ENCODE results near the gene SRGAP3.

SRGAP3 gene

DNA sequence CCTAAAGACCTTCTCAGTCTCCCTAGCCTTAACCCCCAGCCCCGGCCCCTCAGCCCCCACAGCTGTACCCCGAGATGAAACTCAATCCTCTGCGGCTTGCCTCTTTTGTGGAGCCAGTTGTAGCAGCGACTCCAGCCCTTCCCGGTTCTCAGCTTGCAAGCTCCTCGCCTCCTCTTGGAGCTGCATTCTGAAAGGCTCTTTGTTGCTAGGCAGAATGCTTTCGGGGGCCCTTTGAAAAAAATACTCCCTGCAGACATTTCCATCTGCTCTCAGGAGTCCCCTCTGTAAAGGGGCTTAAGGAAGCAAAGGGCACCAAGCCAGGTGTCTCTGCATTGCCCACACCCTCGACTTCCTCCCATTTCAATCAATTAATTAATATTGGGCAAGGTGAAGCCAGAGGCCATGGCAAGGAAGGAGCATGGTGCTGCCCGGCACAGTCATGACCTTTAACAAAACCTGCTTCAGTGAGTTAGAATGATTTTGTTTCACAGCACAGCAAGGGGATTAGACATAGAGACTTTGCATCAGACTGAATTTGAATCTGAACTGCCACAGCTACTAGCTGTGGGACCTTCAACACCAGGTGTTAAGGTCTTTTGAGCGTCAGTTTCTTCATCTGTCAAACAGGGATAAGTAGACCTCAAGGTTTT is 65.5 kb downstream of the SRGAP3 start:
- no peaks in the 10 kb centered on the region for H3K9me3 ChIP-seq (ENCODE audit: severe bottlenecking)
- H3K4me3 ChIP-seq (ENCODE audit: severe bottlenecking), result no peak overlapping the region
- ATAC-seq (ENCODE audit: low read depth) (no peak), DNase-seq (ENCODE audit: low spot score) (no peak)
- H3K27me3 ChIP-seq (ENCODE audit: insufficient read depth, poor library complexity, severe bottlenecking), result no peaks in the 10 kb centered on the region
- no peak overlapping the region for H3K27ac ChIP-seq (ENCODE audit: poor library complexity, severe bottlenecking)
- no peaks in the 10 kb centered on the region for H3K4me1 ChIP-seq (ENCODE audit: insufficient read depth, poor library complexity, severe bottlenecking)
- TF ChIP-seq, protein P1, sequence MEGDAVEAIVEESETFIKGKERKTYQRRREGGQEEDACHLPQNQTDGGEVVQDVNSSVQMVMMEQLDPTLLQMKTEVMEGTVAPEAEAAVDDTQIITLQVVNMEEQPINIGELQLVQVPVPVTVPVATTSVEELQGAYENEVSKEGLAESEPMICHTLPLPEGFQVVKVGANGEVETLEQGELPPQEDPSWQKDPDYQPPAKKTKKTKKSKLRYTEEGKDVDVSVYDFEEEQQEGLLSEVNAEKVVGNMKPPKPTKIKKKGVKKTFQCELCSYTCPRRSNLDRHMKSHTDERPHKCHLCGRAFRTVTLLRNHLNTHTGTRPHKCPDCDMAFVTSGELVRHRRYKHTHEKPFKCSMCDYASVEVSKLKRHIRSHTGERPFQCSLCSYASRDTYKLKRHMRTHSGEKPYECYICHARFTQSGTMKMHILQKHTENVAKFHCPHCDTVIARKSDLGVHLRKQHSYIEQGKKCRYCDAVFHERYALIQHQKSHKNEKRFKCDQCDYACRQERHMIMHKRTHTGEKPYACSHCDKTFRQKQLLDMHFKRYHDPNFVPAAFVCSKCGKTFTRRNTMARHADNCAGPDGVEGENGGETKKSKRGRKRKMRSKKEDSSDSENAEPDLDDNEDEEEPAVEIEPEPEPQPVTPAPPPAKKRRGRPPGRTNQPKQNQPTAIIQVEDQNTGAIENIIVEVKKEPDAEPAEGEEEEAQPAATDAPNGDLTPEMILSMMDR (IDR thresholded peaks at IDR 0.05; ENCODE audit: poor library complexity, severe bottlenecking), result no peak
- H3K36me3 ChIP-seq (ENCODE audit: low read depth), result no peaks in the 10 kb centered on the region

DNA sequence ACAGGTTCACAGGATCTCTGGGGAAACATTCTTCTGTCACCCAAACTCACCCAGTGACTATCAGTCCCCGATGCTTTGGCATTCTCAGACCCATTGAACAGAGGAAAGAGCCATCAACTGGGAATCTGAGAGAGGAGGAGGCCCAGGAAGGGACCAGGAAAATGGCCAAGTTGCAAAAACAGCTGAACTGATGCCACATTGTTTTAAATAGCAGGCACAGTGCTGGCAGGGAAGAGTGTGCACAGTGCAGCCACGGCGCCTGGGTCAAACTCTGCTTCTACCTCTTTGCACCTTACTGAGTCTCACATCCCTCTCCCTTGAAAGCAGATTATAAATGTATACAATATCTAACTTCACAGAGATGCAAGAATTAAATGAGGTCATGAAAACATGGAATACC is 66.4 kb downstream of the SRGAP3 start:
- TF ChIP-seq, protein P1 (IDR thresholded peaks at IDR 0.05; ENCODE audit: poor library complexity, severe bottlenecking), result no peak
- Histone ChIP-seq H3K9me3 (ENCODE audit: severe bottlenecking) (no peaks in the 10 kb centered on the region), H3K27ac (ENCODE audit: poor library complexity, severe bottlenecking) (no peak overlapping the region), H3K4me1 (ENCODE audit: insufficient read depth, poor library complexity, severe bottlenecking) (no peaks in the 10 kb centered on the region), H3K36me3 (ENCODE audit: low read depth) (no peaks in the 10 kb centered on the region), H3K27me3 (ENCODE audit: insufficient read depth, poor library complexity, severe bottlenecking) (no peaks in the 10 kb centered on the region), H3K4me3 (ENCODE audit: severe bottlenecking) (no peak overlapping the region)
- ATAC-seq (ENCODE audit: low read depth) (no peak), DNase-seq (ENCODE audit: low spot score) (no peak)

DNA sequence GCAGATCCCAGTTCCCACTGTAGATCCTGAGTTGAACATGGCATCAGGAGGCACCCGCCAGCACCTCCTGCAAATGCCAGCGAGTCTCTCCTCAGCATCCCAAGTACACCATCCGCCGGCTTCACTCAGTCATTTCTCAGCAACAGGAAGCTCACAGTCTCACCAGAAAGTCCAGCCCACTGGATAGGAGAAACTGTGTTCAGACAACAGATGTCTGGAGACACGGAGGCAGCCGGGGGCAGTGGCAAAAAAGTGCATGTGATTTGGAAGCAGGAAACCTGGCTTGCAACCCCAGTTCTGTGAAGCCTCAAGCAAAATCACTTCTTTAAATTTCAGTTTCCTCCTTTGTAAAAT is 68.7 kb downstream of the SRGAP3 start:
- H3K27ac ChIP-seq (ENCODE audit: poor library complexity, severe bottlenecking), result peak overlapping the region; percentile 3
- TF ChIP-seq, protein P1 (IDR thresholded peaks at IDR 0.05; ENCODE audit: poor library complexity, severe bottlenecking), result no peak
- H3K9me3 ChIP-seq (ENCODE audit: severe bottlenecking), result no peaks in the 10 kb centered on the region
- H3K4me1 ChIP-seq (ENCODE audit: insufficient read depth, poor library complexity, severe bottlenecking), result peaks cover 6% of the 10 kb centered on the region
- no peak for DNase-seq (ENCODE audit: low spot score)
- no peak overlapping the region for H3K4me3 ChIP-seq (ENCODE audit: severe bottlenecking)
- H3K27me3 ChIP-seq (ENCODE audit: insufficient read depth, poor library complexity, severe bottlenecking), result no peaks in the 10 kb centered on the region
- ATAC-seq (ENCODE audit: low read depth), result no peak
- H3K36me3 ChIP-seq (ENCODE audit: low read depth), result no peaks in the 10 kb centered on the region

DNA sequence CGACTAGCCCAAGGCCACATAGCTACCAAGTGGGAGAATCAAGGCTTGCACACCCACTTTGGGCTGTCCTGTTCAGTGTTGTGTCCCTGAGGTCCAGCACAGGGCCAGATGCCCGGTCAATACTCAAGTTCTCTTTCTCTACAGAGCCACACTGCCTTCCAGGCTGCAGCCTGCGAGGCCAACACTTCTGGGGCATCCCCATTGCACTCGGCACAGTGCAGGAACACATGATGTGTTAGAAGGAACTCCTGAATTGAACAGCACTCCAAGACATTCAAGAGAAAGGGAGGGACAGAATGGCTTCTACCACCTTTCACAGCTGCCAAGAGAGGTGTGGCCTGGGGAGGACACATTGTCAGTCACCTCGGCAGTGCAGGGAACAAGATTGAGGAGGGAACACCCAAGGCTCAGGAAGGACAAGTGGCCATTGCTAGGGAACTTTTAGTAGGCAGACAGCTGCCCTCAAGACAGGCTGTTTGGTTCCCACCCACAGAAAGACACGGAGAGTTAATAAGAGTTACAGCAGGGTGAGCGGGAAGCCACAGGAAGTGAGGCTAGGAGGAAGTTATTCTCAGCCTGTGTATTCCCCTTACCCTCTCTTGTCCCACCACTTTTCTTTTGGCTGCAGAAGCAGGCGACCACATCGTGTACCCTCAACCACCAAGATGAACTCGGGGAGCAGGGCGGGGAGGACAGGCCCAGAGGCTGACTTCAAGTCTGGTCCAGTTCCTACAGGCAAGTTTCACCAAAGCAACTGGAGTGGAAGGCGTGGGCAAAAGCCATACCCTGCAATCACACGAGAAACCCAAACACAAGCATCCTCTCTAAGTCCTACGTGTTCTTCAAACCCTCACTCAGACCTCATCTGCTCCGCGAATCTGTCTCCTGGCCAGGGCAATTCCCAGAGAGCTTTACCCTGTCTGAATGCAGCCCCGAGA is 69.4 kb downstream of the SRGAP3 start:
- Histone ChIP-seq H3K4me3 (ENCODE audit: severe bottlenecking) (no peak overlapping the region), H3K36me3 (ENCODE audit: low read depth) (no peaks in the 10 kb centered on the region), H3K4me1 (ENCODE audit: insufficient read depth, poor library complexity, severe bottlenecking) (peaks cover 11% of the 10 kb centered on the region), H3K9me3 (ENCODE audit: severe bottlenecking) (no peaks in the 10 kb centered on the region), H3K27me3 (ENCODE audit: insufficient read depth, poor library complexity, severe bottlenecking) (no peaks in the 10 kb centered on the region), H3K27ac (ENCODE audit: poor library complexity, severe bottlenecking) (peak overlapping the region; percentile 3)
- DNase-seq (ENCODE audit: low spot score) (no peak), ATAC-seq (ENCODE audit: low read depth) (no peak)
- TF ChIP-seq, protein P1 (IDR thresholded peaks at IDR 0.05; ENCODE audit: poor library complexity, severe bottlenecking), result no peak
